K562 (cell line): ENCODE data around the gene FBXO48. TPM values are rescaled to one million over a fixed set of nuclear protein-coding genes. Genes with fewer than 3 reads are reported as not detected.
"Not testable (repeated sequence)": the region's sequence is repeated elsewhere in the genome, so short reads cannot be mapped to it uniquely, and the experiment has no call there.

Experiments used
- ATAC-seq: fragments of 200-7000 bp; cut with Tn5 transposase; 3 replicates; pipeline ENCODE4 v1.9.1; 2020; ENCODE audit warnings: moderate library complexity
- BruUV-seq: library from RNA; stranded (reverse); fragments of 400-500 nt; replicated peaks from 2 replicates; lab custom pipeline; 2021; lab: Mats Ljungman, UMichigan
- CTCF ChIA-PET: fragments of 300-600 bp; formaldehyde crosslinking; extraction: SDS; loops from one replicate; lab custom pipeline; 2021; ENCODE audit warnings: low intra/inter-chr PET ratio; lab: Yijun Ruan, JAX
- POLR2A ChIA-PET: fragments of 300-600, 350-650 bp; sonication (Branson Sonifier 250); formaldehyde crosslinking; extraction: SDS; loops from one replicate; lab custom pipeline; 2021; ENCODE audit warnings: antibody characterized with exemption, inconsistent platforms; lab: Yijun Ruan, JAX
- DNase-seq, 4 experiments: peaks; one replicate each; pipeline versions ENCODE4 v3.0.0 to v3.0.0-alpha.2; 2011 to 2018; ENCODE audit warnings: low spot score in 3 of 4, mixed read lengths in 3 of 4; ENCODE audit errors: extremely low read depth in 1 of 4
- FAIRE-seq: peaks from 2 replicates; lab custom pipeline; 2011; peaks lifted over from hg19 to GRCh38; lab: Jason Lieb, UNC
- H2AFZ ChIP-seq: 2 replicates; pipeline ENCODE4 v1.6.0; 2011; ENCODE audit warnings: low read depth, low read length, control low read depth, inconsistent platforms
- H3K27ac ChIP-seq: fragments of 200-600 bp; 3 replicates; pipeline ENCODE4 v1.8.0; 2011; ENCODE audit warnings: low read depth, mild to moderate bottlenecking, control low read depth, inconsistent platforms, low read length, moderate library complexity, mixed read lengths; ENCODE audit errors: extremely low read depth
- H3K27me3 ChIP-seq, 2 experiments: fragments of 300-600 bp in 1 of 2; 2 replicates in 1 of 2; 3 replicates in 1 of 2; pipeline versions ENCODE4 v1.6.0 to v1.8.0; 2011; ENCODE audit warnings: inconsistent platforms in 2 of 2, low read length in 2 of 2, mild to moderate bottlenecking in 1 of 2, mixed read lengths in 1 of 2, moderate library complexity in 1 of 2; ENCODE audit not compliant: control insufficient read depth in 2 of 2, insufficient read depth in 2 of 2
- H3K36me3 ChIP-seq: fragments of 300-600 bp; 3 replicates; pipeline ENCODE4 v1.8.0; 2011; ENCODE audit warnings: mild to moderate bottlenecking, low read length, inconsistent platforms; ENCODE audit not compliant: control insufficient read depth, insufficient read depth
- H3K4me1 ChIP-seq, 2 experiments: fragments of 200-600 bp in 1 of 2; replicated peaks in 1 of 2; 2 replicates in 1 of 2; 3 replicates in 1 of 2; pipeline versions ENCODE4 v1.5.1 to v1.8.0; 2011; ENCODE audit warnings: inconsistent platforms in 2 of 2, low read length in 2 of 2, mild to moderate bottlenecking in 1 of 2, mixed read lengths in 1 of 2, moderate library complexity in 1 of 2; ENCODE audit not compliant: control insufficient read depth in 2 of 2, insufficient read depth in 2 of 2
- H3K4me2 ChIP-seq: 2 replicates; pipeline ENCODE4 v1.6.1; 2011; ENCODE audit warnings: low read length, control low read depth, inconsistent platforms, mixed read lengths; ENCODE audit not compliant: insufficient read depth
- H3K4me3 ChIP-seq: fragments of 200-600 bp; sonication (generic), shearing (Covaris generic); 2 replicates; pipeline ENCODE4 v1.5.1; 2016; ENCODE audit warnings: control low read depth, inconsistent platforms
- H3K79me2 ChIP-seq: fragments of 200-600 bp; 3 replicates; pipeline ENCODE4 v1.8.0; 2011; ENCODE audit warnings: low read length, inconsistent platforms; ENCODE audit not compliant: control insufficient read depth, insufficient read depth
- H3K9ac ChIP-seq, 2 experiments: 2 replicates each; pipeline versions ENCODE4 v1.6.0 to v1.6.1; 2011; ENCODE audit warnings: low read depth in 2 of 2, low read length in 2 of 2, control low read depth in 1 of 2, inconsistent platforms in 1 of 2, mild to moderate bottlenecking in 1 of 2, mixed read lengths in 1 of 2; ENCODE audit not compliant: insufficient read depth in 1 of 2
- H3K9me1 ChIP-seq: one replicate; pipeline ENCODE4 v1.6.0; 2011; ENCODE audit warnings: inconsistent platforms, mild to moderate bottlenecking, low read length, moderate library complexity; ENCODE audit not compliant: control insufficient read depth, insufficient read depth
- H3K9me3 ChIP-seq: replicated peaks from 2 replicates; pipeline ENCODE4 v1.5.1; 2011; ENCODE audit warnings: low read depth, low read length, inconsistent platforms; ENCODE audit not compliant: control insufficient read depth, insufficient read depth
- H4K20me1 ChIP-seq: replicated peaks from 2 replicates; pipeline ENCODE4 v1.6.1; 2011; ENCODE audit warnings: low read length, inconsistent platforms, mixed read lengths; ENCODE audit not compliant: control insufficient read depth, insufficient read depth
- CEBPG ChIP-seq, 3 experiments: fragments of 200-800 bp in 1 of 3; sonication (Bioruptor generic) in 1 of 3; sonication (generic) in 1 of 3; formaldehyde crosslinking in 1 of 3; IDR thresholded peaks in 2 of 3; conservative IDR thresholded peaks in 1 of 3; 2 replicates each; pipeline versions ENCODE4 v1.6.1 to v1.8.0; 2016 to 2022; ENCODE audit warnings: missing compliant biosample characterization in 2 of 3, missing genetic modification characterization in 2 of 3, mild to moderate bottlenecking in 1 of 3, missing genetic modification reagents in 1 of 3
- JUND ChIP-seq, 2 experiments: IDR thresholded peaks; 2 replicates in 1 of 2; 3 replicates in 1 of 2; pipeline ENCODE4 v1.6.1; 2011; ENCODE audit warnings: borderline replicate concordance in 2 of 2, low read depth in 2 of 2, low read length in 2 of 2, improper control_type of control experiment in 1 of 2, missing biosample characterization in 1 of 2, missing genetic modification characterization in 1 of 2, missing genetic modification reagents in 1 of 2
- WGBS: fragments of 100-300 bp; shearing (Covaris generic); methylation state at CpG from one replicate; pipeline ENCODE4 v1.1.6; 2016; ENCODE audit warnings: low coverage, mixed read lengths; ENCODE audit not compliant: insufficient coverage; ENCODE audit errors: missing lambda C conversion rate; 5-methylcytosine and 5-hydroxymethylcytosine counted together
- in situ Hi-C: fragments of 300-500 bp; cut with MboI; formaldehyde crosslinking; loops from 4 replicates; pipeline ENCODE4 v1.15.0; 2018; ENCODE audit warnings: inconsistent platforms, mixed read lengths
- intact Hi-C: fragments of 100-400 bp; cut with micrococcal nuclease; formaldehyde crosslinking; loops from 2 replicates; pipeline ENCODE4 v1.14.2; 2022
- polyA plus RNA-seq, 8 experiments: library from polyadenylated mRNA; depleted of rRNA in 4 of 8; stranded (reverse) in 5 of 8; unstranded in 3 of 8; fragments of >200 nt; fragmentation: Nextera tagmentation in 2 of 8; fragmentation: Illumina TruSeq in 1 of 8; extraction: Ambion mirVana in 2 of 8; extraction: Trizol in 1 of 8; gene quantifications; 2 replicates each; pipeline versions ENCODE4 v1.2.1 to v1.2.3, GENCODE V29; 2011 to 2014; ENCODE audit warnings: inconsistent platforms in 1 of 8, missing spikeins in 1 of 8
- total RNA-seq, 7 experiments: library from RNA; depleted of rRNA in 6 of 7; stranded (reverse); fragments of >200 nt in 6 of 7; fragmentation: Illumina TruSeq in 2 of 7; extraction: Trizol in 2 of 7; gene quantifications; 2 replicates each; pipeline versions ENCODE4 v1.2.1 to v1.2.3, GENCODE V29; 2011 to 2021; ENCODE audit warnings: low replicate concordance in 1 of 7
- TF ChIP-seq, protein P1 (sequence below), 2 experiments: fragments of 450-650 bp in 1 of 2; sonication (generic) in 1 of 2; formaldehyde crosslinking in 1 of 2; IDR thresholded peaks in 1 of 2; conservative IDR thresholded peaks in 1 of 2; 2 replicates each; pipeline versions ENCODE4 v1.6.1 to v1.8.1; 2016 to 2023; ENCODE audit warnings: mild to moderate bottlenecking in 2 of 2, moderate library complexity in 2 of 2, inconsistent platforms in 1 of 2, missing genetic modification reagents in 1 of 2

Gene FBXO48
- total and polyA plus RNA-seq, 9 of the 15 experiments (the other 6 are each of a cell fraction or from before 2014, with no cell fraction given): 0.36 to 1.8 (median 0.73) TPM

DNA sequence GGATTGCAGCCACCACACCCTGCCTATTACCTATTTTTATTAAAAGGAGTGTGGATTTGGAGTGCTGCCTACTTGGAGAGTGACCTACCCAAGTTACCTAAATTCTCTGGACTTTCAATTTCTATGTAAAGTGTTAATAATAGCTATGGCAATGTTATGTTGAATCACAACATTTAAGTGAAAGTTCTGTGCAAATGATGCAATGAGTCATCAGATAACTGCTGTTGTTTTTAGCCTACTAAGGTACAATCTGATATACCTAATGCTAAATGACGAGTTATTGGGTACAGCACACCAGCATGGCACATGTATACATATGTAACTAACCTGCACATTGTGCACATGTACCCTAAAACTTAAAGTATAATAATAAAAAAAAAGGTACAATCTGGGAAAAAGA lies 21.5 kb upstream of the FBXO48 start:
- H3K79me2 ChIP-seq; H3K9me1 ChIP-seq; H3K4me3 ChIP-seq; H3K27me3 ChIP-seq; H4K20me1 ChIP-seq; H3K4me2 ChIP-seq; FAIRE-seq; TF ChIP-seq JUND (IDR thresholded peaks at IDR 0.05; ENCODE audit: borderline replicate concordance, low read depth, low read length); CEBPG (CRISPR knock-in tag; IDR thresholded peaks at IDR 0.05): not testable (repeated sequence)
- intact Hi-C loops: loop anchor here (5.0 kb wide), 1 partner anchor 109 kb away; no protein-coding TSS in a partner anchor
- TF ChIP-seq, protein P1, sequence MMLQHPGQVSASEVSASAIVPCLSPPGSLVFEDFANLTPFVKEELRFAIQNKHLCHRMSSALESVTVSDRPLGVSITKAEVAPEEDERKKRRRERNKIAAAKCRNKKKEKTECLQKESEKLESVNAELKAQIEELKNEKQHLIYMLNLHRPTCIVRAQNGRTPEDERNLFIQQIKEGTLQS (IDR thresholded peaks at IDR 0.05): peak; percentile 58
- TF ChIP-seq, protein P1 (CRISPR knock-in tag; conservative IDR thresholded peaks at IDR 0.05): not testable (repeated sequence)
- TF ChIP-seq JUND (tag; IDR thresholded peaks at IDR 0.05; ENCODE audit: borderline replicate concordance, low read depth, low read length) (0 out of 3 replicates have a peak, but pooled peaks have one; percentile 11), CEBPG (tag; conservative IDR thresholded peaks at IDR 0.05 in 1 of 2, IDR thresholded peaks at IDR 0.05 in 1 of 2) (peak in 1 of 2 experiments; percentile 61; a peak in 2 of 4 replicates)
- TF ChIP-seq, all 486 proteins: peak for 3; not testable (repeated sequence) for 483
- not testable (repeated sequence) for H3K4me1 ChIP-seq, ATAC-seq, BruUV-seq, H3K36me3 ChIP-seq, H3K9me3 ChIP-seq, H3K27ac ChIP-seq, DNase-seq, H3K9ac ChIP-seq, H2AFZ ChIP-seq
- ChIA-PET CTCF (interaction anchor here (1.9 kb wide), 1 partner anchor 158 kb away, joined by 11 read pairs; no protein-coding TSS in a partner anchor), POLR2A (interaction anchor here (1.3 kb wide), 1 partner anchor 16 kb away, joined by 3 read pairs; no protein-coding TSS in a partner anchor)
- WGBS: 40% methylated on average over 1 of the region's 1 CpG
- in situ Hi-C loops: loop anchor here (10.0 to 25.0 kb wide), 2 partner anchors 149 to 216 kb away; partner anchors contain the start of gene PROKR1
